ENCODE measurements around the gene MYZAP. TPM values are rescaled to one million over a fixed set of nuclear protein-coding genes. Genes with fewer than 3 reads are reported as not detected.

MYZAP gene
- total and polyA plus RNA-seq, 9 of the 15 experiments (the other 6 are each of a cell fraction or from before 2014, with no cell fraction given), result 0.03 TPM; not detected in 8

GRCh38 chr15:57570994-57571393 lies 20.7 kb upstream of the MYZAP start:
- TF ChIP-seq CXXC5 (CRISPR knock-in tag; IDR thresholded peaks at IDR 0.05) (no peak), OTX1 (CRISPR knock-in tag; IDR thresholded peaks at IDR 0.05) (no peak), FOXJ3 (CRISPR knock-in tag; IDR thresholded peaks at IDR 0.05) (no peak), CEBPG (CRISPR knock-in tag; IDR thresholded peaks at IDR 0.05) (no peak), CEBPG (tag; conservative IDR thresholded peaks at IDR 0.05 in 1 of 2, IDR thresholded peaks at IDR 0.05 in 1 of 2) (peak; percentile 63 to 90), CEBPB (tag; IDR thresholded peaks at IDR 0.05) (0 out of 2 replicates have a peak, but pooled peaks have one; percentile 33), CC2D1A (IDR thresholded peaks at IDR 0.05) (no peak), FOSL1 (tag; conservative IDR thresholded peaks at IDR 0.05) (0 out of 2 replicates have a peak, but pooled peaks have one; percentile 31), ZNF444 (CRISPR knock-in tag; IDR thresholded peaks at IDR 0.05) (no peak), CBX1 (IDR thresholded peaks at IDR 0.05; ENCODE audit: low read depth) (no peak)
- FAIRE-seq (no peak), ATAC-seq (no peak), DNase-seq (ENCODE audit: extremely low read depth in 1 of 4, low spot score in 3 of 4) (no peak)
- intact Hi-C loops (cut with micrococcal nuclease) (loop anchor here (10.0 kb wide), 1 partner anchor 174 kb away; no protein-coding TSS in a partner anchor), in situ Hi-C loops (cut with MboI) (loop anchor here (25.0 kb wide), 1 partner anchor 491 kb away; the partner anchor contains the start of gene ALDH1A2)
- Histone ChIP-seq H4K20me1 (replicated peaks; ENCODE audit: control insufficient read depth, insufficient read depth, low read length) (no peaks in the 10 kb centered on the region), H3K27ac (ENCODE audit: extremely low read depth, low read depth, low read length) (no peak overlapping the region), H3K36me3 (ENCODE audit: control insufficient read depth, insufficient read depth, low read length) (no peaks in the 10 kb centered on the region), H3K4me1 (replicated peaks in 1 of 2; ENCODE audit: control insufficient read depth in 2 of 2, insufficient read depth in 2 of 2, low read length in 2 of 2) (no peaks in the 10 kb centered on the region; a peak in 1 of 5 replicates), H3K9me1 (ENCODE audit: control insufficient read depth, insufficient read depth, low read length) (no peaks in the 10 kb centered on the region), H3K79me2 (ENCODE audit: control insufficient read depth, insufficient read depth, low read length) (no peaks in the 10 kb centered on the region), H3K4me3 (no peak overlapping the region), H3K27me3 (ENCODE audit: control insufficient read depth in 2 of 2, insufficient read depth in 2 of 2, low read length in 2 of 2) (peaks cover 7 to 30% of the 10 kb centered on the region in 2 experiments), H3K4me2 (ENCODE audit: insufficient read depth, low read length) (no peak overlapping the region), H3K9me3 (replicated peaks; ENCODE audit: control insufficient read depth, insufficient read depth, low read depth, low read length) (no peaks in the 10 kb centered on the region; the same call in 1 of the 2 replicates), H3K9ac (ENCODE audit: insufficient read depth in 1 of 2, low read depth in 2 of 2, low read length in 2 of 2) (no peak overlapping the region), H2AFZ (ENCODE audit: low read depth, low read length) (no peak overlapping the region)
- CTCF ChIA-PET (ENCODE audit: low intra/inter-chr PET ratio), result no interaction called here
- 0% methylated on average over 3 of the region's 3 CpGs for WGBS (ENCODE audit: insufficient coverage, low coverage, missing lambda C conversion rate)
- BruUV-seq (replicated peaks), result no TSS peak
- POLR2A ChIA-PET, result no interaction called here
